Endometrium (tissue), 2 donors: Measurements from ENCODE around the gene FSTL3.

Experiments used
- FAIRE-seq: peaks from 2 replicates; lab custom pipeline; 2012; peaks lifted over from hg19 to GRCh38; lab: Jason Lieb, UNC
- donor health status: control.
- donor health status: control.

The FSTL3 gene

DNA sequence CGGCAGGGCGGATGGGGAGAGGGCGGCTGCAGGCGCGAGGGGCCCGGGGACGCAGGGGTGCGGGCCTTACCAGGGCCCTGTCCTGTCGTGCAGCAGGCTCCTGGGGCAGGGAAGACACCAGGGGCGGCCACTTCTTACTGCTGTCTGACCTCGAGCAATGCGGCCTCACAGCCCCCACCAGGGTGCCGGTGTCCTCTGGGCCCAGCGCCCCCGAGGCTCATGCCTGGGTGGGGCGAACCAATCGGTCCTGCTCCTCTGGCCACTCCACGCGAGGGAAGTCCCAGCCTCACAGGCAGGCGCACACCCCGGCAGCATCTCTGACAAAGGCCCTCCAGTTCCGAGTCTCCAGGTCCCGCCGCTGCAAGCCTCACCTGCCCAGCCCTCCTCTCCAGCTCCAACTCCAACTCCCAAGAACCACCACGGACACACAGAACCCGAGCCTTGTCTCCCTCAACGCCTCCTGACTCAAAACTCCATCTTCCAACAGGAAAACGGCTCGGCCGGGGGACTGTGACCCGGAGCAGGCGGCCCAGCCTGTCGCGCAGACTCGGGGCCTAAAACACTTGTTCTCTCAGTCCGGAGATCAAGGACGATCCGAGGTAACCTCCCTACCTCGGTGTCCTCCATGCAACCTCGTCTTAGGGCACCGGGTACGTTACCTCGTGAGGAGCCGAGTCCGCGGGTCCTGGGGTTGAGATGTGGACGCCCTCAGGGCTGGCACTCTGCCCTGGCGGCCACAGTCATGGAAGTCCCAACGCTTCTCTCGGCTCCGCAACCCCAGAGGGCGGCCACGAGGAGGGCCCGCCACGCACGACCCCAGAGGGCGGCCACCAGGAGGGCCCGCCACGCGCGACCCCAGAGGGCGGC is 30.0 kb upstream of the FSTL3 start:
- FAIRE-seq, result no peak

GRCh38 chr19:646779-647565 is 29.2 kb upstream of the FSTL3 start:
- FAIRE-seq, result no peak

DNA sequence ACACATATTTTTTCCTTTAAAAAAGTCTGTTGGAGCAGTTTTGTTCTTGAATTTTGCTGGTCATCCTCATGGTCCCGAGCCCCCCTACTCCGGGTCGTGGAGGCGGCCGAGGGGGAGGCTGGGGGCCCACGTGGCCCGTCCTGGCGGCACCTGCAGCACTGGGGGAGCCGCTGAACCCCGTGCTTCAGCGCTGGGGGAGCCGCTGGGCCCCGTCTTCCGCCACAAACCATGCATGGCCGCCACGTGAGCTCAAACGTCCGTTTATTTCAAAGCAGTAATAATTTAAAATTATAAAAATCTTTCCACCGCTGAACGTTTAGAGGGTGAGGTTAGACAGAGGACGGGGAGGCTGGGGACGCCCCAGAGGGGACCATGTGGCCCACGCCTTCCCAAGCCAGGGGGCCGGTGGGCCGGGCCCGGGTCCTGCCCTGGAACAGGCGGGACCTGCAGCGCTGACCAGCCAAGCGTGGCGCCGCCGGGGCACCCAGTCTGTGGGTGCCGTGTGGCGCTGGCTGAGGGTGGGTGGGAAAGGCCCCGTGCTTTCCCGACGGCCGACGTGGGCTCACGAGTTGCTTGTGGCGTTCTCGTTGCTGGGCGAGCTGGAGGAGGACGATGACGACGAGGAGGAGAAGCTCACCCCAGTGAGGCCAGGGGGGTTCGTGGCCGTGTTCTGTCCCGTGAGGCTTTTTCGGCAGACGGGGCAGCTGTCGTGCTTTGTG is 28.5 kb upstream of the FSTL3 start:
- no peak for FAIRE-seq

DNA sequence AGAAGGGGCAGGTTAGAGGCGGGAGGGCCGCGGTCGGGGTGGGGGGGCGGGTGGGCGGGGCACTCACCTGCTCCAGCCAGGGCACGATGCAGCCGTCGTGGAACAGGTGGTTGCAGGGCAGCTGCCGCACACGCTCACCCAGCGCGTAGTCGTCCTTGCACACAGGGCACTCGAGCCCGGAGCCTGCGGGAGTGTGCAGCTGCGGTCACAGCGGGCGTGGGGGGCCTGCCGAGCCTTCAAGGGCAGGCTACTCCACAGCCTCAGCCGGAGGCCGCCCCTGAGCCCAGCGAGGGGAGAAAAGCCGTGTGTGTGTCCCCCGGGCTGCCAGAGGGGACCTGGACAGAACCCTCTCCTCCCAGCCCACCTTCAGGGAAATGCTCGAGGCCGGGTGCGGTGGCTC is 27.9 kb upstream of the FSTL3 start:
- no peak for FAIRE-seq

GRCh38 chr19:648904-649801 is 27.0 kb upstream of the FSTL3 start:
- no peak for FAIRE-seq

DNA sequence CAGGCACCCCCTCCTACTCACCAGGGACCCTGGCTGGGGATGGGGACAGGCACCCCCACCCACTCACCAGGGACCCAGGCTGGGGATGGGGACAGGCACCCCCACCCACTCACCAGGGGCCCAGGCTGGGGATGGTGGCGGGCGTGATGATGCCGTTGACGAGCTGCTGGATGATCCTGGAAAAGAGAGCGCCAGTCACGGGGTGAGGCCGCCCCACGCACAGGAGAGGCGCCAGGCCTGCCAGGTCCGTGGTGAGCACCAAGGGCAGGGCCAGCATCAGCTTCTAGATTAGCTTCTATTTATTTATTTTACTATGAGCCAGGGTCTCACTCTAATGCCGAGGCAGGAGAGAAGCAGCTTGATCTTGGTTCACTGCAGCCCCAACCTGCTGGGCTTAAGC is 26.1 kb upstream of the FSTL3 start:
- no peak for FAIRE-seq

GRCh38 chr19:651114-651818 is 24.9 kb upstream of the FSTL3 start:
- FAIRE-seq, result no peak

- FAIRE-seq, result no peak
These were observed 24.2 kb upstream of the FSTL3 start for GRCh38 chr19:651991-652390.

DNA sequence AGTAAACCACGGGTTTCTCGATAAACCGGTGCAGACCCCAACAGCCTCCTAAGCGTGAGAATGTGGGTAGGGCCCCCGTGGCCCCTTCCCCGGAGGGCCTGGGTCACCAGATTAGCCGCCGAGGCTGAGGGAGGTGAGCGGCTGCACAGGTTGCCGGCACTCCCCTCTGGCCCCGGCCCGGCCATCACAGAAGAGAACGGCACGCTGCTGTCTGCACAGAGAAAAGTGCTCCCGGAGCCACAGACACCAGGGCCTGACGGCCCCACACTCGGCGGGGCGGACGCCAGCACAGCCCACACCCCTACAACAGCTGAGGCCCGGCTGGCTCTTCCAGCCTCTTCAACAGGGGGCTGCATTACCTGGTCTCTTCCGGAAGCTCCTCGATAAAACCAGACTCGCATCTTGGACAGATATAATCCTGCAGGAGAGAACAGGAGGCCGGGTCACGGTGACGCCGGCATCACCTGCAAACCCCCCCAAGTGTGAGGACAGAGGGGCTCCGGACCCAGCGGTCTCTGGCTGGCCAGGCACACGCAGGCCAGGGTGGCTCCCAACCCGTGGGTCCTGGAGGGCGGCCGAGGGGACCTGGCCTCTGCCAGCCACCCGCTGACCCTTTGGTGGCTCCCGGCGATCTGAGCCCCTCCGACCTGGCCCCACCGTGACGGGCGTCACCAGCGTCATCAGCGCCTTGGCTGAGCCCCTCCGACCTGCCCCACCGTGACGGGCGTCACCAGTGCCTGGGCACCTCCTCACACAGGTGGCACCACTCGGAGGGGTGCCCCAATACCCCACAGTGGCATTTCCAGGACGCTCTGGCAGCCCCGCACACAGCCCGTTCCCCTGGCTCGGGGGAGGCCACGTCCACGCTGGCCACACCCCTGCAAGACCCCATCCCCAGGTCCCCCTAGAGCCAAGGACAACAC is 23.5 kb upstream of the FSTL3 start:
- FAIRE-seq, result no peak

GRCh38 chr19:653425-653824 is 22.8 kb upstream of the FSTL3 start:
- FAIRE-seq, result no peak

GRCh38 chr19:655691-656090 is 20.5 kb upstream of the FSTL3 start:
- FAIRE-seq, result no peak

DNA sequence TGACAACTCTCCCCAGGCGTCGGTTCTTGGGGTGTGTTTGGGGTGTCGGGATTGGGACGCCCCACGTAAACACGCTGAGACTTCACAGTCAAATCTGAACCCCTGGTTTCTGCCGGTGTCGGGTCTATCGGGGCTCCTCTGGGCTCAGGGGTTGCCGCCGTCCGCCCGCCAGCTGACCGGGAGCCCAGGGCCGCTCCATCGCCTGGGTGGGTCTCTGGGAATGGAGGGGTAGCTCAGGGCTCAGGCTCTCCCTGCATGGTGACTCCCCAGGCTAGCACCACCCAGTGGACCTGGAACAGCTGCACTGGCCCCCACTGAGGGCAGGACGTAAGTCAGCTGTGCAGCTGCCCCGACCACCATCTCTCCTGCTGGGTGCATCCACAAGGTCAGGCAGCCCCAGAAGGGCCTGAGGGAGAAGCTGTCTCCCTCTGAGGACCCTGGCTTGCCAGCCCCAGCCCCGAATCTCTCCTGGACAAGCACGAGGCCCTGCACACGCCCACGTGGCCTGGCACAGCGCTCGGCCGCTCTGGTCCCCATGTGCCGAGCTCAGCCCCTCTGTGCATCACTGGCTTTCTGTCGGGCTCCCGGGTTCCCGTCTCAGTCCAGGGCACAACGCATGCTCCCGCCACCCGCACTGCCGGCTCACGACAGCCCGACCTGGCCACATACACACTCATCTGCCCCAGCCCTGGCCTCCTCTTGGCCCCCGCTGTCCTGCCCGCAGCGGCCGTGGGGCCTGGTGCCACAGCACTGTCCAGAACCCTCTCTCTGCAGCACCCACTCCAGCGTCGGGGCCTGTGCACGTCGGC is 19.2 kb upstream of the FSTL3 start:
- no peak for FAIRE-seq

GRCh38 chr19:657611-658010 is 18.6 kb upstream of the FSTL3 start:
- FAIRE-seq, result no peak

- FAIRE-seq, result no peak
These were observed 17.9 kb upstream of the FSTL3 start for GRCh38 chr19:658059-658839.

DNA sequence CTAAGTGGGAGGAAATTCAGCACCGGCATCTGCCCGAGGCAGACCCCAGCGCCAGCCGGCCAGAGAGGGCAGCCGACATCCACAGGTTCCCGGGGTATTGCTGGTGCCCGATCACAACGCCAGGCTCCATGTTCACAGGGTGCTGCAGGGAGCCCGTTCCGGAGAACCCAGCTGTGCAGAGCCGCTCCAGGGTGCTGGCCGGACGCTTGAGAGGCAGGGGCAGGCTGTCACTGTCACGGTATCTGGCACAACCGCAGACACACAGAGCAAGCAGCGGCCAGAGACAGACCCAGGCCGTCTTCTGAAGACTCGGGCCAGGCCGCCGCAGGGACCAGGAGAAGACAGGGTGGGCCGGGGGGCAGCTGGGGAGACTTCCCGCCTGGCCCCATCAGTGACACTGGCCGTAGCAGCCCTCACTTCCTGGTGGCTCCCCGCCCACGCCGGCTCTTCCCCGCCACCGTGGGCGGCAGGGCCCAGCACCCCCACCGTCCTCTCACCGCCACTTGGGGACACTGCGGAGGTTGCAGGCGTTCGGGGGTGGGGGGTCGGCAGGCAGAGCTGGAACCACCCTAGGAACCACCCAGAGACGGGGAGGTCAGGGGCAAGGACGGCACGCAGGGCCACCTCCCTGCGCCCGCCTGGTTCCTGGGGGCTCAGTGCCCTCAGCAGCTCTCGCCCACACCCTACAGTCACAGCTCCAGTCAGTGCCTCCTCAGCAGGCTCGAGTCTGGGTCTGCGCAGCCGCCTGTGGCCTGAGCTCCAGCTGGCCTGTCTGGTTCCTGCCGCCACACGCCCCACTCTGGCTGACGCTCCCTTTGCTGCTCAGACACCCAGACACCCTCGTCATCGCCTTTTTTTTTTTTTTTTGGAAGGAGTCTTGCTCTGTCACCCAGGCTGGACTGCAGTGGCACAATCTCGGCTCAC is 17.0 kb upstream of the FSTL3 start:
- FAIRE-seq, result no peak

DNA sequence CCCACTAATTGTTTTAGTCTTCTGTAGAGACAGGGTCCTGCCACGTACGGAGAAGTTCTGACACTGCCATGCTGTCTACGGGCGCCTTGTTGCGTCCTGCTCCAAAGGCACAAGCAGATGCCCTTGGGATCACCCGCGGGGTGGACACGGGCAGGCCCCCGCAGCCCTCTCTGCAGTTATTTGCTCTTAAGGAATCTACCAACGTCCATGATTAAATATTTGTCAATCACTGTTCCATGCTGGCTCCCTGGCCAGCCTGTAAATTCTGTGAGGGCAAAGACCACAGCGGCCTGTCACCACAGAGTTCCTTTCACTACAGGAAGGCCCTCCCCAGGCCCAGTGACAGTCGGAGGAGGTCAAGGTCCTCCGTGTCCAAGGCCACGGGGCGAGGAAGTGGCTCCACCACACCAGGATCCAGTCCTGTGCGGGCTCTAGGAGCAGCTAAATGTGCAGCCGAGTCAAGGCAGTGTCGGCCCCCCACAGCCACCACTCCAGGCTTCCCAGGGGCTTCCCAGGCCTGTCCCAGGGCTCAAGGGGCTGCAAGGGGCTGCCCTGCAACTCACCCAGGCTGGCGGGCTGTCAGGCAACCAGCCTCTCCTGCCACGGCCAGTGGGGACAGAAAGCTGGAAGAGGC is 15.3 kb upstream of the FSTL3 start:
- no peak for FAIRE-seq
